Cardiac septum (tissue), 1 donor: ENCODE measurements around the gene MANBA. TPM values are rescaled to one million over a fixed set of nuclear protein-coding genes. Genes with fewer than 3 reads are reported as not detected.

Experiments
- DNase-seq: peaks from one replicate; pipeline ENCODE4 v3.0.0-alpha.2; 2020; ENCODE audit warnings: low spot score
- intact Hi-C: fragments of 100-400 bp; cut with DNase I; formaldehyde crosslinking; loops from one replicate; pipeline ENCODE4 v1.14.0; 2022
- total RNA-seq: library from RNA; stranded (reverse); fragmentation: NEBNext Ultra II Directional; extraction: Animal tissue kit (Norgen Biotek cat#: 25700); gene quantifications from one replicate; pipeline ENCODE4 v1.2.1, GENCODE V29; 2021
- donor health status: DM: no; HTN: no; CAD: no.

Gene MANBA
- total RNA-seq, 1 donor from 2014 or later, result 29.8 TPM

- DNase-seq, result no peak
- intact Hi-C loops, result no loop called here
These were observed 73.3 kb downstream of the MANBA start for GRCh38 chr4:102687373-102687981.

- DNase-seq, result no peak
- intact Hi-C loops, result no loop called here
These were observed 75.0 kb downstream of the MANBA start for GRCh38 chr4:102685768-102686167.

GRCh38 chr4:102684610-102685052 is 76.1 kb downstream of the MANBA start:
- no peak for DNase-seq
- intact Hi-C loops, result no loop called here

- no peak for DNase-seq
- intact Hi-C loops, result no loop called here
These were observed 76.7 kb downstream of the MANBA start for GRCh38 chr4:102683881-102684609.

- DNase-seq, result no peak
- intact Hi-C loops, result no loop called here
These were observed 82.0 kb downstream of the MANBA start for GRCh38 chr4:102678695-102679335.

- no peak for DNase-seq
- intact Hi-C loops, result no loop called here
These were observed 82.7 kb downstream of the MANBA start for GRCh38 chr4:102678107-102678506.

GRCh38 chr4:102675141-102675540 is 85.6 kb downstream of the MANBA start:
- intact Hi-C loops, result no loop called here
- DNase-seq, result no peak

GRCh38 chr4:102667001-102667400 is 93.8 kb downstream of the MANBA start:
- intact Hi-C loops, result no loop called here
- no peak for DNase-seq

GRCh38 chr4:102665527-102665926 is 95.2 kb downstream of the MANBA start:
- intact Hi-C loops, result no loop called here
- DNase-seq, result no peak

GRCh38 chr4:102663073-102663472 is 97.7 kb downstream of the MANBA start:
- no peak for DNase-seq
- intact Hi-C loops, result no loop called here

- no peak for DNase-seq
- intact Hi-C loops, result no loop called here
These were observed 103.6 kb downstream of the MANBA start for GRCh38 chr4:102657206-102657605.

- no peak for DNase-seq
- intact Hi-C loops, result no loop called here
These were observed 113.7 kb downstream of the MANBA start for GRCh38 chr4:102647117-102647516.

GRCh38 chr4:102642631-102643298 is 118.0 kb downstream of the MANBA start:
- no peak for DNase-seq
- intact Hi-C loops, result loop anchor here (5.0 kb wide), 1 partner anchor 185 kb away; the partner anchor contains the start of gene UBE2D3

GRCh38 chr4:102641793-102642192 is 119.0 kb downstream of the MANBA start:
- DNase-seq, result no peak
- intact Hi-C loops, result loop anchor here (5.0 kb wide), 1 partner anchor 186 kb away; the partner anchor contains the start of gene UBE2D3

GRCh38 chr4:102640669-102641068 is 120.1 kb downstream of the MANBA start:
- intact Hi-C loops, result loop anchor here (5.0 kb wide), 1 partner anchor 187 kb away; the partner anchor contains the start of gene UBE2D3
- DNase-seq, result no peak

GRCh38 chr4:102639598-102639997 is 121.2 kb downstream of the MANBA start:
- intact Hi-C loops, result no loop called here

GRCh38 chr4:102638621-102639020 is 122.1 kb downstream of the MANBA start:
- intact Hi-C loops, result no loop called here
- no peak for DNase-seq

More at GRCh38 chr4:102639598-102639997, 121.2 kb downstream of the MANBA start:
- DNase-seq, result no peak

- no peak for DNase-seq
- intact Hi-C loops, result no loop called here
These were observed 123.4 kb downstream of the MANBA start for GRCh38 chr4:102637391-102637790.

- DNase-seq, result no peak
- intact Hi-C loops, result no loop called here
These were observed 127.7 kb downstream of the MANBA start for GRCh38 chr4:102633100-102633499.
